Right lobe of liver (tissue), 4 donors: Measurements from ENCODE around the gene TDP1.

Experiments
- CTCF ChIP-seq, 4 donors: fragments of 200-600 bp in 3 of 4; fragments of 450-650 bp in 1 of 4; IDR thresholded peaks; one replicate each; pipeline versions ENCODE4 v1.5.1 to v1.8.0; 2016 to 2022; ENCODE audit warnings: antibody characterized with exemption in 4 of 4, mild to moderate bottlenecking in 2 of 4
- POLR2A ChIP-seq: fragments of 450-650 bp; IDR thresholded peaks from one replicate; pipeline ENCODE4 v1.6.1; 2017; ENCODE audit warnings: antibody characterized with exemption, mild to moderate bottlenecking
- donor health status: DM: no; HTN: no; CAD: no.
- donor health status: DM: no; HTN: no; CAD: no.
- donor health status: DM: no; HTN: yes; CAD: no.

- TF ChIP-seq CTCF (IDR thresholded peaks at IDR 0.05) (no peak), POLR2A (no peak)
Measured at GRCh38 chr14:89927186-89927865, 28.4 kb upstream of the TDP1 start.
